K562 (cell line): ENCODE results near the gene NUTF2. TPM values are rescaled to one million over a fixed set of nuclear protein-coding genes. Genes with fewer than 3 reads are reported as not detected.

ENCODE experiments used
- ELF4 ChIP-seq: fragments of 450-650 bp; formaldehyde crosslinking; IDR thresholded peaks from 2 replicates; pipeline ENCODE4 v1.4.0; 2022; ENCODE audit warnings: missing genetic modification characterization
- FOXP1 ChIP-seq: sonication (generic); formaldehyde crosslinking; IDR thresholded peaks from 2 replicates; pipeline ENCODE4 v1.8.0; 2022; ENCODE audit warnings: mild to moderate bottlenecking, missing genetic modification reagents
- HNRNPUL1 ChIP-seq: fragments of 200-400 bp; formaldehyde crosslinking; IDR thresholded peaks from 2 replicates; pipeline ENCODE4 v1.6.1; 2017; ENCODE audit warnings: low read length
- KDM2B ChIP-seq: fragments of 250-450 bp; sonication (Bioruptor Pico); IDR thresholded peaks from 2 replicates; pipeline ENCODE4 v1.8.0; 2021; ENCODE audit warnings: mild to moderate bottlenecking, moderate library complexity
- KDM4B ChIP-seq, 2 experiments: fragments of 450-650 bp in 1 of 2; sonication (generic) in 1 of 2; IDR thresholded peaks; 2 replicates each; pipeline ENCODE4 v1.6.1; 2016 to 2017; ENCODE audit warnings: borderline replicate concordance in 2 of 2, antibody characterized with exemption in 1 of 2, low read depth in 1 of 2, mild to moderate bottlenecking in 1 of 2
- LEF1 ChIP-seq: fragments of 450-650 bp; IDR thresholded peaks from 2 replicates; pipeline ENCODE4 v1.6.1; 2016; ENCODE audit warnings: mild to moderate bottlenecking
- POLR2B ChIP-seq: fragments of 450-650 bp; IDR thresholded peaks from 2 replicates; pipeline ENCODE4 v1.6.1; 2018; ENCODE audit warnings: low read depth; ENCODE audit not compliant: partially characterized antibody
- STAG1 ChIP-seq: sonication (generic); formaldehyde crosslinking; IDR thresholded peaks from 2 replicates; pipeline ENCODE4 v1.5.0; 2020; ENCODE audit warnings: missing genetic modification reagents, borderline replicate concordance
- TBP ChIP-seq: optimal IDR thresholded peaks from 2 replicates; pipeline ENCODE3; 2011; ENCODE audit warnings: low read depth, low read length, improper control_type of control experiment
- TRIM24 ChIP-seq, 2 experiments: fragments of 450-650 bp; IDR thresholded peaks; 2 replicates each; pipeline ENCODE4 v1.6.1; 2016
- U2AF2 ChIP-seq: fragments of 200-400 bp; formaldehyde crosslinking; optimal IDR thresholded peaks from 2 replicates; pipeline ENCODE3; 2017; ENCODE audit warnings: low read depth, mild to moderate bottlenecking, low read length
- ZNF592 ChIP-seq: fragments of 450-650 bp; IDR thresholded peaks from 2 replicates; pipeline ENCODE4 v1.6.1; 2017; ENCODE audit warnings: antibody characterized with exemption, mild to moderate bottlenecking
- polyA plus RNA-seq, 8 experiments: library from polyadenylated mRNA; depleted of rRNA in 4 of 8; stranded (reverse) in 5 of 8; unstranded in 3 of 8; fragments of >200 nt; fragmentation: Nextera tagmentation in 2 of 8; fragmentation: Illumina TruSeq in 1 of 8; extraction: Ambion mirVana in 2 of 8; extraction: Trizol in 1 of 8; gene quantifications; 2 replicates each; pipeline versions ENCODE4 v1.2.1 to v1.2.3, GENCODE V29; 2011 to 2014; ENCODE audit warnings: inconsistent platforms in 1 of 8, missing spikeins in 1 of 8
- total RNA-seq, 7 experiments: library from RNA; depleted of rRNA in 6 of 7; stranded (reverse); fragments of >200 nt in 6 of 7; fragmentation: Illumina TruSeq in 2 of 7; extraction: Trizol in 2 of 7; gene quantifications; 2 replicates each; pipeline versions ENCODE4 v1.2.1 to v1.2.3, GENCODE V29; 2011 to 2021; ENCODE audit warnings: low replicate concordance in 1 of 7
- TF ChIP-seq, protein P1 (sequence below), 3 experiments: fragments of 200-800 bp in 1 of 3; fragments of 250-450 bp in 1 of 3; fragments of 450-650 bp in 1 of 3; sonication (Bioruptor Pico) in 1 of 3; sonication (Bioruptor generic) in 1 of 3; formaldehyde crosslinking in 1 of 3; IDR thresholded peaks; 2 replicates each; pipeline versions ENCODE4 v1.6.1 to v1.8.0; 2016 to 2022; ENCODE audit warnings: mild to moderate bottlenecking in 2 of 3, missing genetic modification characterization in 2 of 3, missing compliant biosample characterization in 1 of 3, moderate library complexity in 1 of 3
- TF ChIP-seq, protein P2 (sequence below): fragments of 450-650 bp; IDR thresholded peaks from 2 replicates; pipeline ENCODE4 v1.7.1; 2018; ENCODE audit warnings: mild to moderate bottlenecking, low read depth; ENCODE audit not compliant: partially characterized antibody
- TF ChIP-seq, protein P3 (sequence below): sonication (generic); IDR thresholded peaks from 2 replicates; pipeline ENCODE4 v1.6.1; 2016

NUTF2 gene
- total and polyA plus RNA-seq, 9 of the 15 experiments (the other 6 are each of a cell fraction or from before 2014, with no cell fraction given) = 106 to 248 (median 147) TPM

GRCh38 chr16:67872631-67873434, 26.1 kb downstream of the NUTF2 start, which contains the start of gene EDC4 (continued):
- TF ChIP-seq ZNF592 (0 out of 2 replicates have a peak, but pooled peaks have one; percentile 16), TRIM24 (IDR thresholded peaks at IDR 0.05) (peak in 1 of 2 experiments; percentile 99; a peak in 2 of 4 replicates), U2AF2 (no peak), HNRNPUL1 (no peak), KDM4B (IDR thresholded peaks at IDR 0.05; ENCODE audit: borderline replicate concordance in 2 of 2, low read depth in 1 of 2) (peak in 1 of 2 experiments; percentile 80; a peak in 1 of 4 replicates), KDM2B (no peak), FOXP1 (peak; percentile 65; the same call in 1 of the 2 replicates), POLR2B (peak; percentile 51), ELF4 (CRISPR knock-in tag) (peak; percentile 78; the same call in 1 of the 2 replicates), STAG1 (peak; percentile 55), LEF1 (no peak), TBP (peak; percentile 77)
- TF ChIP-seq, protein P1, sequence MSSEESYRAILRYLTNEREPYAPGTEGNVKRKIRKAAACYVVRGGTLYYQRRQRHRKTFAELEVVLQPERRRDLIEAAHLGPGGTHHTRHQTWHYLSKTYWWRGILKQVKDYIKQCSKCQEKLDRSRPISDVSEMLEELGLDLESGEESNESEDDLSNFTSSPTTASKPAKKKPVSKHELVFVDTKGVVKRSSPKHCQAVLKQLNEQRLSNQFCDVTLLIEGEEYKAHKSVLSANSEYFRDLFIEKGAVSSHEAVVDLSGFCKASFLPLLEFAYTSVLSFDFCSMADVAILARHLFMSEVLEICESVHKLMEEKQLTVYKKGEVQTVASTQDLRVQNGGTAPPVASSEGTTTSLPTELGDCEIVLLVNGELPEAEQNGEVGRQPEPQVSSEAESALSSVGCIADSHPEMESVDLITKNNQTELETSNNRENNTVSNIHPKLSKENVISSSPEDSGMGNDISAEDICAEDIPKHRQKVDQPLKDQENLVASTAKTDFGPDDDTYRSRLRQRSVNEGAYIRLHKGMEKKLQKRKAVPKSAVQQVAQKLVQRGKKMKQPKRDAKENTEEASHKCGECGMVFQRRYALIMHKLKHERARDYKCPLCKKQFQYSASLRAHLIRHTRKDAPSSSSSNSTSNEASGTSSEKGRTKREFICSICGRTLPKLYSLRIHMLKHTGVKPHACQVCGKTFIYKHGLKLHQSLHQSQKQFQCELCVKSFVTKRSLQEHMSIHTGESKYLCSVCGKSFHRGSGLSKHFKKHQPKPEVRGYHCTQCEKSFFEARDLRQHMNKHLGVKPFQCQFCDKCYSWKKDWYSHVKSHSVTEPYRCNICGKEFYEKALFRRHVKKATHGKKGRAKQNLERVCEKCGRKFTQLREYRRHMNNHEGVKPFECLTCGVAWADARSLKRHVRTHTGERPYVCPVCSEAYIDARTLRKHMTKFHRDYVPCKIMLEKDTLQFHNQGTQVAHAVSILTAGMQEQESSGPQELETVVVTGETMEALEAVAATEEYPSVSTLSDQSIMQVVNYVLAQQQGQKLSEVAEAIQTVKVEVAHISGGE (CRISPR knock-in tag; IDR thresholded peaks at IDR 0.05) = peak; percentile 97 to 100 (median 99)
- TF ChIP-seq, protein P2, sequence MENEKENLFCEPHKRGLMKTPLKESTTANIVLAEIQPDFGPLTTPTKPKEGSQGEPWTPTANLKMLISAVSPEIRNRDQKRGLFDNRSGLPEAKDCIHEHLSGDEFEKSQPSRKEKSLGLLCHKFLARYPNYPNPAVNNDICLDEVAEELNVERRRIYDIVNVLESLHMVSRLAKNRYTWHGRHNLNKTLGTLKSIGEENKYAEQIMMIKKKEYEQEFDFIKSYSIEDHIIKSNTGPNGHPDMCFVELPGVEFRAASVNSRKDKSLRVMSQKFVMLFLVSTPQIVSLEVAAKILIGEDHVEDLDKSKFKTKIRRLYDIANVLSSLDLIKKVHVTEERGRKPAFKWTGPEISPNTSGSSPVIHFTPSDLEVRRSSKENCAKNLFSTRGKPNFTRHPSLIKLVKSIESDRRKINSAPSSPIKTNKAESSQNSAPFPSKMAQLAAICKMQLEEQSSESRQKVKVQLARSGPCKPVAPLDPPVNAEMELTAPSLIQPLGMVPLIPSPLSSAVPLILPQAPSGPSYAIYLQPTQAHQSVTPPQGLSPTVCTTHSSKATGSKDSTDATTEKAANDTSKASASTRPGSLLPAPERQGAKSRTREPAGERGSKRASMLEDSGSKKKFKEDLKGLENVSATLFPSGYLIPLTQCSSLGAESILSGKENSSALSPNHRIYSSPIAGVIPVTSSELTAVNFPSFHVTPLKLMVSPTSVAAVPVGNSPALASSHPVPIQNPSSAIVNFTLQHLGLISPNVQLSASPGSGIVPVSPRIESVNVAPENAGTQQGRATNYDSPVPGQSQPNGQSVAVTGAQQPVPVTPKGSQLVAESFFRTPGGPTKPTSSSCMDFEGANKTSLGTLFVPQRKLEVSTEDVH = peak; percentile 90
- TF ChIP-seq, protein P3, sequence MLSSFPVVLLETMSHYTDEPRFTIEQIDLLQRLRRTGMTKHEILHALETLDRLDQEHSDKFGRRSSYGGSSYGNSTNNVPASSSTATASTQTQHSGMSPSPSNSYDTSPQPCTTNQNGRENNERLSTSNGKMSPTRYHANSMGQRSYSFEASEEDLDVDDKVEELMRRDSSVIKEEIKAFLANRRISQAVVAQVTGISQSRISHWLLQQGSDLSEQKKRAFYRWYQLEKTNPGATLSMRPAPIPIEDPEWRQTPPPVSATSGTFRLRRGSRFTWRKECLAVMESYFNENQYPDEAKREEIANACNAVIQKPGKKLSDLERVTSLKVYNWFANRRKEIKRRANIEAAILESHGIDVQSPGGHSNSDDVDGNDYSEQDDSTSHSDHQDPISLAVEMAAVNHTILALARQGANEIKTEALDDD = no peak
